Measurements from ENCODE around the gene PCNX3. TPM values are rescaled to one million over a fixed set of nuclear protein-coding genes. Genes with fewer than 3 reads are reported as not detected.
A peak's percentile ranks its signal among the peaks of the same experiment; 100 is the strongest.
"Not testable (repeated sequence)": the region's sequence is repeated elsewhere in the genome, so short reads cannot be mapped to it uniquely, and the experiment has no call there.

The PCNX3 gene
- polyA plus RNA-seq, 3 donors: 11.1 to 16.8 (median 13.3) TPM

DNA sequence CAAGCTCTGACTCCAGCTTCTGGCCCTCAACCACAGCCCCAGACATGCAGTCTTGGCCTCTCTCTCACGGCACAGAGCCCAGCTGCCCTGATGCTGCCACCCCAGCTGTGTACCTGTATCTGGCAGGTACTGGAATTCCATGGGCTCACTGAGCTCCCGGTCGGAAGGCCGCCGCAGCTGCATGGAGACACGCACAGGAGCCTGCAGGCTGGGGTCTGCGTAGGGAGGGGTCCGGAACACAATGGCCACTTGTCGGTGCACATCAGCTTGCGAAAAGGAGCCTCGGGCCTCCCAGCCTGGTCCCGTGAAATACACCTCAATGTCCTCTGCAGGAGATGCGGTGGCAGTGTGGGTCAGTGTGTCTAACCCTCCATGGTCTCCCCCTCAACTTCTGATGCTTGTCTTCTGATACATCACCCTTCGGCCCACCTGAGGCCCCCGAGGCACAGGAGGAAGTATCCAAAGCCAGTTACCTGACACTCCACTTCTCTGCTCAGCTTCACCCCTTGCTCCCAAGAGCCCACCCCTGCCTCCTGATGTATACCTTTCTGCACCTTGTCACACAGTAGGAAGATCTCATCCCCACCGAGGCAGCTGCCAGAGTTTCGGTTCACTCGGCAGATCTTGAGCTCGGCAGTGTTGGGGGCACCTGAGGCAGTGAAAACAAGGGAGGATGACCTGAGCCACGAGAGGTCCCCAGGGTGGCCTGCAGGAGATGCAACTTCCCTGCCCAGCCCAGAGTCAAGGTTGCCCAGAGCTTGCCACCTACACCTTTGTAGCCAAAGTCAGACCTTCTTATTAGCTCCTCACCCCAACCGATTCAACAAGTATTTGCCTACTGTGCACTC is 42.8 kb downstream of the PCNX3 start:
- H3K27ac ChIP-seq (ENCODE audit: low read depth, low read length): no peak overlapping the region
- 92 to 94% (median 92%) methylated on average over 21 of the region's 21 CpGs for WGBS, 3 donors

DNA sequence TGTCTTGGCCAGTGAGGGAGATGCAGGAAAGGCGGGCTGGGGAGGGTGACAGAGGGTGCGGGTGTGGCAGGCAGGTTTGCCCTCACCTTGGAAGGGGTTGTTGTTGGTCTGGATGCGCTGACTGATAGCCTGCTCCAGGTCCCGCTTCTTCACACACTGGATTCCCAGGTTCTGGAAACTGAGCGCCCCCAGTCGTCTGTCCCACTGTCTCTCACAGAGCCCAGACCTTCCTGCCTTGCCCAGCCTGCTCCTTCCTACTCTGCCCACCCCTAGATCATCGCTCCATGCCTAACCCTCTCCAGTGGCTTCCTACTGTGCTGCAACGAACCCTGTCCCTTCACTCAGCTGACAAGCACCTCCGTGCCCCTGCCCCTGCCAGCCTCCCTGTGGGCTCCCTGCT is 44.5 kb downstream of the PCNX3 start:
- WGBS, 3 donors: 92 to 97% (median 94%) methylated on average over 9 of the region's 9 CpGs
- H3K27ac ChIP-seq (ENCODE audit: low read depth, low read length): no peak overlapping the region

DNA sequence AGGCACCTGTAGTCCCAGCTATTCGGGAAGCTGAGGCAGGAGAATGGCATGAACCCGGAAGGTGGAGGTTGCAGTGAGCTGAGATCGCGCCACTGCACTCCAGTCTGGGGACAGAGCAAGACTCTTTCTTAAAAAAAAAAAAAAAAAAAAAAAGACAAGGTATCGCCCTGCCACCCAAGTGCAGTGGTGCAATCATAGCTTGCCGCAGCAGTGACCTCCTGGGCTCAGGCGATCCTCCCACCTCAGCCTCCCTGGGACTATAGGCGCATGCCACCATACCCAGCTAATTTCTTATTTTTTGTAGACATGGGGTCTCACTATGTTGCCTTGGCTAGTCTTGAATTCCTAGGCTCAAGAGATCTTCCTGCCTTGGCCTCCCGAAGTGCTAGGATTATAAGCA is 45.3 kb downstream of the PCNX3 start:
- H3K27ac ChIP-seq (ENCODE audit: low read depth, low read length): not testable (repeated sequence)
- 93 to 96% (median 94%) methylated on average over 8 to 9 of the region's 9 CpGs for WGBS, 3 donors

DNA sequence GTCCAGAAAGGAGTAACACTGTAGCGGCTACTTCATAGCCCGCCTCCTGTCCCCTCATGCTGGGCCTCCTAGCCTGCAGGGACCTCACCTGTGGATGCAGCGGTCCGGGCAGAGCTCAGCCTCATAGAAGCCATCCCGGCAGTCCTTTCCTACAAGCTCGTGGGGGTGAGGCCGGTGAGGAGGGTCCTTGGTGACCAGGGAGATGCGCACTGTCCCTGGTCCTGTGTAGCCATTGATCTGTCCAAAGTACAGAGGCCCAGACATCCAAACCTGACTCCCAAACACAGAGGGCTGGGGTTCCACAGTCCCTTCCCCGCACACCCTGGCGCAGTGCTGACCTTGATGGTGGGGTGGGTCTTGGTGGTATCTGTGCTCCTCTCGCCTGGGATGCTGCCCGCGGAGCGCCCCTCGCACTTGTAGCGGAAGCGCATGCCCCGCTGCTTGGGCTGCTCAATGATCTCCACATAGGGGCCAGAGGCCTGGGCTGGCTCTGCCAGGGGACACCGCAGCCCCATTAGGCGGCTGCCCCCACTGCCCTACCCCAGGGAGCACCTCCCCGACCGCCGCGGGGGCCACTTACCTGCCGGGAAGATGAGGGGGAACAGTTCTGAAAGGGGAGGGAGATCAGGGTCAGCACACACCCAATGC is 46.1 kb downstream of the PCNX3 start:
- H3K27ac ChIP-seq (ENCODE audit: low read depth, low read length): peak overlapping the region; percentile 84
- 44 to 59% (median 58%) methylated on average over 25 of the region's 25 CpGs for WGBS, 3 donors

DNA sequence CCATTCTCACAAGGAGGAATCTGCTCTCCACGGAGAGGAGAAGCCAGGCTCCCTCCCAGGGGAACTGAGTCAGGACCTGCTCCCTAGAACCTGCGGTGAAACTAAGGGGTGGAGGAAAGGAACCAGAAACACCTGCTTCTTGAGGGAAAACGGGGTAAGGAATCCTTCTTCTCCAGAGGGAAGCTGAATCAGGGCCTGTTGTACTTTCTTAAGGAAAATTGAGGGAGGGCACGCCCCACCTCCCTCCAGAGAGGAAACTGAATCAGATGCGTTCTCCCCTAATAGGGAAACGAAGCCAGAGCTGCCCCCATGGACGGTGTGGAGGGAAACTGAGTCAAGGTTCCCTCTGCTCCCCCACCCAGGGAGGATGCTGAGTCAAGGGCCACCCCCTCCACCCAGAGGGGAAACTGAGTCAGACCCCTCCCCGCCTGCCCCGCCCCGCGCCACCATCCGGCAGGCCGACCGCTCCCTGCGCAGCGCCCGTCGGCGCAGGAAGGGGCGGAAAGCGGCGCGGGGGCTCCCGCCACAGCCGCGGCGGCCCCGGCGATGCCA is 46.7 kb downstream of the PCNX3 start:
- 0 to 1% (median 1%) methylated on average over 14 to 29 of the region's 29 CpGs for WGBS, 3 donors
- H3K27ac ChIP-seq (ENCODE audit: low read depth, low read length): peak overlapping the region; percentile 84

DNA sequence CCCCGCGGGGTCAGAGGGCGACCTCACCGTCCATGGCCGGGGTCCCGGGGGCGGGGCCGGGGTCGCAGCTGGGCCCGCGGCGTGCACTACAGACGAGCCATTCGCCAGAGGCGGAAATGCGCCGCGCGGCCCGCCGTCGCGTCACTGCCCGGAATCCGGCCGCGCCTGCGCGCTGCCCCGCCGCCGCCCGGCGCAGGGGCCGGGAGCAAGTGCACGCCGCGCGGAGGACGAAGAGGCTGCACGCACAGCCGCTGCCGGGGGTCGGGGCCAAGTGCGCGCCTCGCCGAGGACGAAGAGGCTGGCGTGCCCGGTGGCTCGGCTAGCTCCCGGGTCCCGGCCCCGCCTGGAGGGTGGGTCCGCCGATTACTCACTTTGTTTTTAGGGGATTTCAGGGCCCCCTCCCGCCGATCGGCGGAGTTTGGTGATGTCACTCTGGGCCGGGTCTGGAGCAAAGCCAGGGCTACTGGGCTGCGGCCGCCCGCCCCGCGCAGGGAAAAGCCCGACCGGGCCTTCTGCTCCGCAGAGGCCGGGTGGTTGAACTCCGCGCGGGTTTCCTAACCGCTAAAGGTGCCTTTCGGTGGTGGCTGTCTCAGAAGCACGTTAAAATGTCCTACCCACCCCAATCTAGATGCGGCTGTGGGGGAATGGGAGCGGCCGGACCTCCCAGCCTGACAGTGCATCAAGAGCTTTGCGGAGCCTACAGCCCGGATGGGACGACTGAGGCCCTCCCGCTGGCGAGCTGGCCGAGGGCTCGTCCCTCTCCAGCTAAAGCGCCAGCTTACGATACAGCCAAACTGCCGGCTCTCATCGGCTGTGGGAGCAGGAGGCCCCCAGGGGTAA is 47.4 kb downstream of the PCNX3 start, which contains the start of gene RELA:
TSS of gene RELA (minus strand) at position 118 of the 840 bp plus-strand sequence. CDS start at position 34, 84 bp downstream.
- peak within 1 kb of the TSS; percentile 89 for H3K27ac ChIP-seq (ENCODE audit: low read depth, low read length)
- 0% methylated on average over 81 to 91 of the region's 91 CpGs for WGBS, 3 donors

DNA sequence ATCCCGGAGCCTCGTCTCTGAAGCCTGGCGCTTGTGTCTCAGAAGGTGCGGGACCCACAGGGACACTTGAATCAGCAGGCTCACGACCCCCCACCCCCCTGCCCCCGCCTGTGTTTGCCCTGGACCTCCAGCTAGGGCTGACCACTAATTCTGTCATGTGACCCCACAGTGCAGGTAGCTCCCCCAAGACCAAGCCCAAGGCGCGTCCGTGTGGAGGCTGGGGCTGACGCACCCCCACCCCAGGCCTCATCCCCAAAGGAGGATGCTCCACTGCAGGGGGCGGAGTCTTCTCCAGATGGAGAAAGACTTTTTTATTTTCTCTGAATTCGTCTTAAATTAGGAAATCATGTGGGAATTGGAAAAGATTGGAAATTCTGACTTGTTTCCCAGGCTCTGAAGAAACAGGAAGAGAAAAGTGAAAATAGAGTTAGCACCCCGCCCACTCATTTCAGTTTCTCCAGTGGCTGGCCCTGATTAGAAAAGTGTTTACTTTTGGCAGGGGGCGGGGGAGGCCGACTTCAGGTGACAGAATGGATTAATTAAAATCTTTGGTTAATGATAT is 48.1 kb downstream of the PCNX3 start:
- WGBS, 3 donors: 0 to 2% (median 0%) methylated on average over 15 of the region's 15 CpGs
- H3K27ac ChIP-seq (ENCODE audit: low read depth, low read length): peak overlapping the region; percentile 89

DNA sequence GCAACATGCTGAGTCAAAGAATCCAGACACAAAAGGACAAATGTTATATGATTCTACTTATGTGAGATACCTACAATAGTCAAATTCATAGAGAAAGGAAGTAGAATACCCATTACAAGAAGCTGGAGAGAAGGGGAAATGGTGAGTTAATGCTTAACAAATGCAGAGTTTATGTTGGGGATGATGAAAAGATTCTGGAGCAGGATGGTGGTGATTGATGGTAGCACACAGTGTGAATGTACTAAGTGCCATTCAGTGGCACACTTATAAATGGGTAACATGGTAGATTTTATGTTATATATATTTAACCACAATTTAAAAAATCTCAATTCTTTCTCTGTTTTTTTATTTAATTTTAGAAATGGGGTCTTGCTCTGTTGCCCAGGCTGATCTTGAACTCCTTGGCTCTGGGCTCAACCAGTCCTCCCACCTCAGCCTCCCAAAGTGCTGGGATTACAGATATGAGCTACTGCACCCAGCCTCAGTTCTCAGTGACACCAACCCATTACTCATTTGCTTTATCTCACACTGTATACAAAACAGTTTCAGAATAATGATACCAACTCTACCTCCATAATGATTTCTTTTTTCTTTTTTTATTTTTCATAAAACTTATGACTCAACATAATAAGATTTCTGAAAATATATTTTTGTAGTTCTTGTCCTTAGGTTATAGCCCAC is 56.7 kb downstream of the PCNX3 start:
- H3K27ac ChIP-seq (ENCODE audit: low read depth, low read length): no peak overlapping the region

DNA sequence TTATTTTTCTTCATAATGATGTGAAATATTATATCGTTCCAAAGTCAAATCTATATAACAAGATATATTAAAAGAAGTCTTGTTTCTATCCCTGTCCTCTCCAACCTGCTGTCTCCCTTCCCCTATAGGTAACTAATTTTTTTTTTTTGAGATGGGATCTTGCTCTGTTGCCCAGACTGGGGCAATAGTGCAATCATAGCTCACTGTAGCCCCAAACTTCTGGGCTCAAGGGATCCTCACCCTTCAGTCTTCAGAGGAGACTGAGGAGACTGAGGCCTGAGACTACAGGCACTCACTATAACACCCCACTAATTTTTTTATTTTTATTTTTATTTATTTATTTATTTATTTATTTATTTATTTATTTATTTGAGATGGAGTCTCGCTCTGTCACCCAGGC is 57.4 kb downstream of the PCNX3 start:
- WGBS, 3 donors: 84 to 93% (median 88%) methylated on average over 1 to 2 of the region's 2 CpGs
- no peak overlapping the region for H3K27ac ChIP-seq (ENCODE audit: low read depth, low read length)

DNA sequence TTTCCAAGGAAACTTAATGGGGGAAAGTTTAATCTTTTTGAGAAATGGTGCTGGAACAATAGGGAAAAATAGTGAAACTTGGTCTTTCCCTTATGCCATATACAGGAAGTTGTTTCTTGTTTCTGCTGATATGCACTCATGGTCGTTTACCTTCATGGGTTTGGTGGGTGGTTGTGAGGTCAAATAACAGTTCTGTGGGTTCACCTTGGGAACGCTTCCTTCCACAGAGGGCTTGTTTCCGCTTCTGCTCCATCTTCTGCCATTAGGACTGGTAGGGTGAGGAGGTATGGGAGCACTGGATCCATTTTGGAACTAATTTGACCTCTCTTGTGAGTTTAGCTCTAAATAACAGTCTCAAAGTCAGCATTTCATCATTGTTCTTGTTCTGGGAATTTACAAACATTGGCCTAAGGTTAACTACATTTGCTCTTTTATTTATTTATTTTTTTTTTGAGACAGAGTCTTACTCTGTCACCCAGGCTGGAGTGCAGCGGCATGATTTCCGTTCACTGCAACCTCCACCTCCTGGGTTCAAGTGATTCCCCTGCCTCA is 64.7 kb downstream of the PCNX3 start:
- 77 to 85% (median 78%) methylated on average over 5 of the region's 5 CpGs for WGBS, 3 donors
- no peak overlapping the region for H3K27ac ChIP-seq (ENCODE audit: low read depth, low read length)

DNA sequence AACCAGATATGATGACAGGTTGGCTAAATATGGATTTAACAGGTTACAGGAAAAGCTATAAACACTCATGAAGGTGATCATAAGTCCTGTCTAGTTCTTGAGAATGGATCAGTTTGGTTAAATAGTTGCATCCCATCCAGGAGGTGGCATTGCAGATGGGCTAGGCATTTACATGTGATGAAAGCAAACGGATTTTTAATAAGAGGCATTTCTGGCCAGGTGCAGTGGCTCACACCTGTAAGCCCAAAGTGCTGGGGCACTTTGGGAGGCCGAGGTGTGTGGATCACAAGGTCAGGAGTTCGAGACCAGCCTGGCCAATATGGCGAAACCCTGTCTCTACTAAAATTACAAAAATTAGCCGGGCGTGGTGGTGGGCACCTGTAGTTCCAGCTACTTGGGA is 67.9 kb downstream of the PCNX3 start:
- 72 to 87% (median 84%) methylated on average over 6 of the region's 6 CpGs for WGBS, 3 donors
- not testable (repeated sequence) for H3K27ac ChIP-seq (ENCODE audit: low read depth, low read length)

DNA sequence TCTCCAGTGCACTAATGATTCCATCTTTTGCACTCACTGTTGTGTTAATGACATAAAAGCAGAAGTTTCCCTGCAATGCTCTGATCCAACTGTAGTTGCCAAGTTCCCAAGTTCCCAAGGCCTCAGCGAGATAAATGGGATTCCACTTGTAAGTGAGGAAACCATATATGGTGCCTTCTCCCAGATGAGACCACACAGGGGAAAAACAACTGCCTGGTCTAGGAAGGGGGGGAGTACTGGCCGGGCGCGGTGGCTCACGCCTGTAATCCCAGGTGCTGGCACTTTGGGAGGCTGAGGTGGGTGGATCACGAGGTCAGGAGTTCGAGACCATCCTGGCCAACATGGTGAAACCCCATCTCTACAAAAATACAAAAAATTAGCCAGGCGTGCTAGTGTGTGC is 70.4 kb downstream of the PCNX3 start:
- H3K27ac ChIP-seq (ENCODE audit: low read depth, low read length): no peak overlapping the region
- WGBS, 3 donors: 79 to 87% (median 80%) methylated on average over 8 of the region's 8 CpGs

Other genes starting within 250 kb of the PCNX3 start
- gene SLC25A45, start 233.1 kb upstream of the PCNX3 start, polyA plus RNA-seq: 10 to 100 TPM in 1 of 3 donors, 1 to 10 TPM in 2; 7.2 to 18.5 (median 8.2) TPM
- gene FRMD8, start 229.1 kb upstream of the PCNX3 start, polyA plus RNA-seq: 10 to 100 TPM; 16.5 to 30.6 (median 17.3) TPM
- gene NEAT1, start 193.0 kb upstream of the PCNX3 start, polyA plus RNA-seq: 1,000 to 10,000 TPM in 1 of 3 donors, 100 to 1,000 TPM in 2; 598 to 1,041 (median 691) TPM
- gene MALAT1, start 116.7 kb upstream of the PCNX3 start, polyA plus RNA-seq: 1,000 to 10,000 TPM in 1 of 3 donors, 100 to 1,000 TPM in 1, 10 to 100 TPM in 1; 88.8 to 1,293 (median 187) TPM
- gene SCYL1, start 90.7 kb upstream of the PCNX3 start, polyA plus RNA-seq: 10 to 100 TPM; 55.1 to 77.2 (median 63.0) TPM
- 10 to 100 TPM; 44.3 to 69.5 (median 55.4) TPM for gene LTBP3, start 57.4 kb upstream of the PCNX3 start, polyA plus RNA-seq
- gene ZNRD2, start 45.3 kb upstream of the PCNX3 start, polyA plus RNA-seq: 10 to 100 TPM; 50.0 to 72.9 (median 58.8) TPM
- 10 to 100 TPM; 52.2 to 74.9 (median 66.3) TPM for gene FAM89B, start 43.2 kb upstream of the PCNX3 start, polyA plus RNA-seq
- gene EHBP1L1, start 39.7 kb upstream of the PCNX3 start, polyA plus RNA-seq: 10 to 100 TPM in 2 of 3 donors, 1 to 10 TPM in 1; 9.7 to 70.4 (median 48.5) TPM
- 1 to 10 TPM in 2 of 3 donors, under 1 TPM in 1; 0.20 to 4.4 (median 3.2) TPM for gene KCNK7, start 20.0 kb upstream of the PCNX3 start, polyA plus RNA-seq
- gene MAP3K11, start 1.6 kb upstream of the PCNX3 start, polyA plus RNA-seq: 10 to 100 TPM; 21.4 to 85.5 (median 66.0) TPM
- 100 to 1,000 TPM in 1 of 3 donors, 10 to 100 TPM in 2; 23.7 to 105 (median 36.3) TPM for gene SIPA1, start 22.3 kb downstream of the PCNX3 start, polyA plus RNA-seq
- 10 to 100 TPM; 30.8 to 61.2 (median 50.4) TPM for gene RELA, start 47.1 kb downstream of the PCNX3 start, polyA plus RNA-seq
- 10 to 100 TPM; 41.6 to 55.1 (median 50.6) TPM for gene KAT5, start 96.5 kb downstream of the PCNX3 start, polyA plus RNA-seq
- 100 to 1,000 TPM in 1 of 3 donors, 10 to 100 TPM in 2; 41.9 to 103 (median 88.3) TPM for gene RNASEH2C, start 105.0 kb downstream of the PCNX3 start, polyA plus RNA-seq
- gene AP5B1, start 165.2 kb downstream of the PCNX3 start, polyA plus RNA-seq: 10 to 100 TPM in 2 of 3 donors, 1 to 10 TPM in 1; 7.4 to 22.6 (median 10.0) TPM
- gene OVOL1, start 171.3 kb downstream of the PCNX3 start, polyA plus RNA-seq: under 1 TPM in 2 of 3 donors, not detected in 1; 0.21 to 0.68 TPM
- under 1 TPM in 2 of 3 donors, not detected in 1; 0.34 to 0.41 TPM for gene SNX32, start 218.2 kb downstream of the PCNX3 start, polyA plus RNA-seq
- 100 to 1,000 TPM; 206 to 826 (median 597) TPM for gene CFL1, start 242.4 kb downstream of the PCNX3 start, polyA plus RNA-seq
- 10 to 100 TPM; 29.7 to 60.6 (median 40.3) TPM for gene MUS81, start 244.7 kb downstream of the PCNX3 start, polyA plus RNA-seq